Natural killer cell (primary cell): ENCODE results near the gene CASP10. TPM values are rescaled to one million over a fixed set of nuclear protein-coding genes. Genes with fewer than 3 reads are reported as not detected.

Experiments used
- ATAC-seq, 3 donors: fragments of 150-1000 bp in 2 of 3; fragments of 200-7000 bp in 1 of 3; cut with Tn5 transposase; 1 replicate in 1 of 3; 2 replicates in 2 of 3; pipeline ENCODE4 v1.10.0; 2021; ENCODE audit warnings: mild to moderate bottlenecking in 2 of 3, moderate library complexity in 2 of 3
- DNase-seq, 2 donors: peaks; one replicate each; pipeline versions ENCODE4 v3.0.0 to v3.0.0-alpha.2; 2013 to 2021; ENCODE audit warnings: mixed read lengths in 1 of 2
- H3K27ac ChIP-seq: one replicate; pipeline ENCODE4 v1.5.1; 2013; ENCODE audit warnings: mild to moderate bottlenecking, low read length
- H3K27me3 ChIP-seq: one replicate; pipeline ENCODE4 v1.6.1; 2013; ENCODE audit warnings: low read length; ENCODE audit not compliant: control insufficient read depth, insufficient read depth
- H3K36me3 ChIP-seq: one replicate; pipeline ENCODE4 v1.6.1; 2013; ENCODE audit warnings: low read length; ENCODE audit not compliant: control insufficient read depth, insufficient read depth
- H3K4me1 ChIP-seq: one replicate; pipeline ENCODE4 v1.6.1; 2013; ENCODE audit warnings: low read length; ENCODE audit not compliant: control insufficient read depth, insufficient read depth
- H3K4me3 ChIP-seq: one replicate; pipeline ENCODE4 v1.5.1; 2013; ENCODE audit warnings: low read length
- H3K9me3 ChIP-seq: one replicate; pipeline ENCODE4 v1.6.1; 2013; ENCODE audit warnings: low read length; ENCODE audit not compliant: control insufficient read depth, insufficient read depth
- H3K27ac Mint-ChIP-seq, 2 donors: one replicate each; pipeline ENCODE4 v1.8.0; 2022; ENCODE audit warnings: mild to moderate bottlenecking in 2 of 2, mixed read lengths in 2 of 2, moderate library complexity in 1 of 2
- H3K27me3 Mint-ChIP-seq, 2 donors: one replicate each; pipeline ENCODE4 v1.8.0; 2022; ENCODE audit warnings: low read depth in 2 of 2, mixed read lengths in 2 of 2
- H3K36me3 Mint-ChIP-seq: one replicate; pipeline ENCODE4 v1.8.0; 2022; ENCODE audit warnings: mixed read lengths
- H3K4me1 Mint-ChIP-seq, 2 donors: one replicate each; pipeline ENCODE4 v1.8.0; 2022; ENCODE audit warnings: mixed read lengths in 2 of 2
- H3K4me3 Mint-ChIP-seq: one replicate; pipeline ENCODE4 v1.8.0; 2022; ENCODE audit warnings: mild to moderate bottlenecking, moderate library complexity, mixed read lengths
- H3K9me3 Mint-ChIP-seq, 2 donors: one replicate each; pipeline ENCODE4 v1.8.0; 2022; ENCODE audit warnings: mixed read lengths in 2 of 2
- CTCF ChIP-seq: fragments of 200-600 bp; IDR thresholded peaks from one replicate; pipeline ENCODE4 v1.8.0; 2022; ENCODE audit warnings: antibody characterized with exemption
- WGBS: methylation state at CpG from one replicate; pipeline ENCODE4 v1.1.7; 2013; ENCODE audit warnings: missing lambda C conversion rate; ENCODE audit not compliant: insufficient coverage; 5-methylcytosine and 5-hydroxymethylcytosine counted together
- intact Hi-C: fragments of 100-400 bp; cut with micrococcal nuclease; formaldehyde crosslinking; loops from one replicate; pipeline ENCODE4 v1.14.2; 2022
- total RNA-seq, 4 donors: library from RNA; stranded (reverse); fragments of 120-200 nt in 1 of 4; gene quantifications; one replicate each; pipeline versions ENCODE4 v1.2.3 to v1.2.4, GENCODE V29; 2013 to 2022

Gene CASP10
- total RNA-seq, 3 donors from 2014 or later (not counting 1 experiment from before 2014, with no cell fraction given): 67.4 to 101 (median 75.3) TPM

GRCh38 chr2:201242571-201243277 lies 59.8 kb downstream of the CASP10 start:
- no peak for ATAC-seq
- intact Hi-C loops: no loop called here
- no peak overlapping the region for H3K4me3 ChIP-seq
- TF ChIP-seq CTCF: no peak
- H3K27ac Mint-ChIP-seq: peak overlapping the region in 1 of 2 donors; percentile 89
- H3K9me3 Mint-ChIP-seq: no peaks in the 10 kb centered on the region
- H3K27ac ChIP-seq: no peak overlapping the region
- no peak overlapping the region for H3K4me3 Mint-ChIP-seq
- peaks cover 26% of the 10 kb centered on the region for H3K36me3 Mint-ChIP-seq
- peaks cover 22% of the 10 kb centered on the region for H3K36me3 ChIP-seq
- DNase-seq: no peak
- H3K27me3 ChIP-seq: no peaks in the 10 kb centered on the region
- H3K27me3 Mint-ChIP-seq: no peaks in the 10 kb centered on the region
- peaks cover 21 to 26% of the 10 kb centered on the region in 2 donors for H3K4me1 Mint-ChIP-seq
- no peaks in the 10 kb centered on the region for H3K9me3 ChIP-seq
- H3K4me1 ChIP-seq: peaks cover 12% of the 10 kb centered on the region

DNA sequence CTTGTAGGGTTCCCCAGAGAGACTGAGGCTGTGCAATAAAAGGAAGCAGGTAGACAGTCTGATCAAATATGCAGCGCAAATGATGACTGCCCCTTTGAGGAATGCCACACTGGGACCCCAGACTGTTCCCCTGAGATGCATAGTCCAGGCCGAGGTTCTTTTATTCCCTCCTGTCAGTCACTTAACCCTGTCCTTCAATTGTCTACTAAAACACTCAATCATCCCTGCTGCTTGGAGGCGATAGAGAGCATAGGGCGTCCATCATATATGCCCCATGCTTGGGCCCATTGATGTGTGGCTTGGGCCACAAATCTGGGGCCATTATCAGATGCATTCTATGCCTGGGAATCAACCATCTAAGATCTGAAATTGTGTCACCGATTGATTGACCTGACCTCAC lies 61.9 kb downstream of the CASP10 start:
- Mint-ChIP-seq H3K27ac (no peak overlapping the region), H3K4me1 (peaks cover 19 to 24% of the 10 kb centered on the region in 2 donors), H3K9me3 (no peaks in the 10 kb centered on the region), H3K27me3 (no peaks in the 10 kb centered on the region), H3K36me3 (peaks cover 20% of the 10 kb centered on the region), H3K4me3 (no peak overlapping the region)
- TF ChIP-seq CTCF: no peak
- no peak overlapping the region for H3K4me3 ChIP-seq
- no peaks in the 10 kb centered on the region for H3K9me3 ChIP-seq
- H3K4me1 ChIP-seq: peaks cover 5% of the 10 kb centered on the region
- H3K27ac ChIP-seq: no peak overlapping the region
- no peak for DNase-seq
- no peaks in the 10 kb centered on the region for H3K27me3 ChIP-seq
- ATAC-seq: no peak
- 97% methylated on average over 5 of the region's 5 CpGs for WGBS
- intact Hi-C loops: no loop called here
- H3K36me3 ChIP-seq: peaks cover 18% of the 10 kb centered on the region

- H3K4me3 ChIP-seq: no peak overlapping the region
- WGBS: 64% methylated on average over 1 of the region's 4 CpGs
Observed at GRCh38 chr2:201246280-201246679, 63.3 kb downstream of the CASP10 start.

More at GRCh38 chr2:201246280-201246679, 63.3 kb downstream of the CASP10 start:
- intact Hi-C loops: no loop called here
- H3K36me3 ChIP-seq: peaks cover 9% of the 10 kb centered on the region
- H3K4me1 Mint-ChIP-seq: peaks cover 22 to 35% of the 10 kb centered on the region in 2 donors
- no peak for TF ChIP-seq CTCF
- H3K27me3 ChIP-seq: no peaks in the 10 kb centered on the region
- no peak overlapping the region for H3K4me3 Mint-ChIP-seq
- no peaks in the 10 kb centered on the region for H3K9me3 ChIP-seq
- no peaks in the 10 kb centered on the region for H3K9me3 Mint-ChIP-seq
- H3K36me3 Mint-ChIP-seq: peaks cover 5% of the 10 kb centered on the region
- DNase-seq (no peak), ATAC-seq (no peak)
- H3K27ac Mint-ChIP-seq: no peak overlapping the region
- H3K4me1 ChIP-seq: peaks cover 5% of the 10 kb centered on the region
- no peaks in the 10 kb centered on the region for H3K27me3 Mint-ChIP-seq
- no peak overlapping the region for H3K27ac ChIP-seq
